Measurements from ENCODE around the gene GRB2.
A peak's percentile ranks its signal among the peaks of the same experiment; 100 is the strongest.

Gene GRB2

DNA sequence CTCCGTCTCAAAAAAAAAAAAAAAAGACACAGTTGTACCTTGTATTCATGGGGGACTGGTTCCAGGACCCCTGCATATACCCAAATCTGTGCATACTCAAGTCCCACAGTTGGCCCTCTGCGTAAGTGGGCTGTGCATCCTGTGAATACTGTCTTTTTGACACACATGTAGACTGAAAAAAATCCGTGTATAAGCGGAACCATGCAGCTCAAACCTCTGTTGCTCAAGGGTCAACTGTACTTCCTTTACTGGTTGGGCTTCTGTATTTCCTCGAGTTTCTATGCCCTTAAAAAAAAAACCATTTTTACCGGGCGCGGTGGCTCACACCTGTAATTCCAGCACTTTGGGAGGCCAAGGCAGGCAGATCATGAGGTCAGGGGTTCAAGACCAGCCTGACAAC is 52.3 kb downstream of the GRB2 start:
- Histone ChIP-seq H3K27ac (replicated peaks) (no peak overlapping the region), H3K4me3 (replicated peaks; ENCODE audit: insufficient read depth, low read length) (no peak overlapping the region), H3K27me3 (ENCODE audit: insufficient read depth, poor library complexity, severe bottlenecking) (no peaks in the 10 kb centered on the region)
- TF ChIP-seq, protein P1, sequence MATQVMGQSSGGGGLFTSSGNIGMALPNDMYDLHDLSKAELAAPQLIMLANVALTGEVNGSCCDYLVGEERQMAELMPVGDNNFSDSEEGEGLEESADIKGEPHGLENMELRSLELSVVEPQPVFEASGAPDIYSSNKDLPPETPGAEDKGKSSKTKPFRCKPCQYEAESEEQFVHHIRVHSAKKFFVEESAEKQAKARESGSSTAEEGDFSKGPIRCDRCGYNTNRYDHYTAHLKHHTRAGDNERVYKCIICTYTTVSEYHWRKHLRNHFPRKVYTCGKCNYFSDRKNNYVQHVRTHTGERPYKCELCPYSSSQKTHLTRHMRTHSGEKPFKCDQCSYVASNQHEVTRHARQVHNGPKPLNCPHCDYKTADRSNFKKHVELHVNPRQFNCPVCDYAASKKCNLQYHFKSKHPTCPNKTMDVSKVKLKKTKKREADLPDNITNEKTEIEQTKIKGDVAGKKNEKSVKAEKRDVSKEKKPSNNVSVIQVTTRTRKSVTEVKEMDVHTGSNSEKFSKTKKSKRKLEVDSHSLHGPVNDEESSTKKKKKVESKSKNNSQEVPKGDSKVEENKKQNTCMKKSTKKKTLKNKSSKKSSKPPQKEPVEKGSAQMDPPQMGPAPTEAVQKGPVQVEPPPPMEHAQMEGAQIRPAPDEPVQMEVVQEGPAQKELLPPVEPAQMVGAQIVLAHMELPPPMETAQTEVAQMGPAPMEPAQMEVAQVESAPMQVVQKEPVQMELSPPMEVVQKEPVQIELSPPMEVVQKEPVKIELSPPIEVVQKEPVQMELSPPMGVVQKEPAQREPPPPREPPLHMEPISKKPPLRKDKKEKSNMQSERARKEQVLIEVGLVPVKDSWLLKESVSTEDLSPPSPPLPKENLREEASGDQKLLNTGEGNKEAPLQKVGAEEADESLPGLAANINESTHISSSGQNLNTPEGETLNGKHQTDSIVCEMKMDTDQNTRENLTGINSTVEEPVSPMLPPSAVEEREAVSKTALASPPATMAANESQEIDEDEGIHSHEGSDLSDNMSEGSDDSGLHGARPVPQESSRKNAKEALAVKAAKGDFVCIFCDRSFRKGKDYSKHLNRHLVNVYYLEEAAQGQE (IDR thresholded peaks at IDR 0.05; ENCODE audit: insufficient replicate concordance, low read depth): no peak
- no peak for TF ChIP-seq POLR2AphosphoS5 (IDR thresholded peaks at IDR 0.05; ENCODE audit: low read depth)
- TF ChIP-seq, protein P2, sequence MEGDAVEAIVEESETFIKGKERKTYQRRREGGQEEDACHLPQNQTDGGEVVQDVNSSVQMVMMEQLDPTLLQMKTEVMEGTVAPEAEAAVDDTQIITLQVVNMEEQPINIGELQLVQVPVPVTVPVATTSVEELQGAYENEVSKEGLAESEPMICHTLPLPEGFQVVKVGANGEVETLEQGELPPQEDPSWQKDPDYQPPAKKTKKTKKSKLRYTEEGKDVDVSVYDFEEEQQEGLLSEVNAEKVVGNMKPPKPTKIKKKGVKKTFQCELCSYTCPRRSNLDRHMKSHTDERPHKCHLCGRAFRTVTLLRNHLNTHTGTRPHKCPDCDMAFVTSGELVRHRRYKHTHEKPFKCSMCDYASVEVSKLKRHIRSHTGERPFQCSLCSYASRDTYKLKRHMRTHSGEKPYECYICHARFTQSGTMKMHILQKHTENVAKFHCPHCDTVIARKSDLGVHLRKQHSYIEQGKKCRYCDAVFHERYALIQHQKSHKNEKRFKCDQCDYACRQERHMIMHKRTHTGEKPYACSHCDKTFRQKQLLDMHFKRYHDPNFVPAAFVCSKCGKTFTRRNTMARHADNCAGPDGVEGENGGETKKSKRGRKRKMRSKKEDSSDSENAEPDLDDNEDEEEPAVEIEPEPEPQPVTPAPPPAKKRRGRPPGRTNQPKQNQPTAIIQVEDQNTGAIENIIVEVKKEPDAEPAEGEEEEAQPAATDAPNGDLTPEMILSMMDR (IDR thresholded peaks at IDR 0.05; ENCODE audit: insufficient read depth, low read length): no peak
- no peak for TF ChIP-seq SPI1 (IDR thresholded peaks at IDR 0.05; ENCODE audit: borderline replicate concordance, low read depth)
- no peak for TF ChIP-seq GABPA (IDR thresholded peaks at IDR 0.05; ENCODE audit: low read depth)
- peak in 1 of 2 experiments; percentile 30 for DNase-seq (ENCODE audit: low read depth in 1 of 2, low spot score in 1 of 2)

DNA sequence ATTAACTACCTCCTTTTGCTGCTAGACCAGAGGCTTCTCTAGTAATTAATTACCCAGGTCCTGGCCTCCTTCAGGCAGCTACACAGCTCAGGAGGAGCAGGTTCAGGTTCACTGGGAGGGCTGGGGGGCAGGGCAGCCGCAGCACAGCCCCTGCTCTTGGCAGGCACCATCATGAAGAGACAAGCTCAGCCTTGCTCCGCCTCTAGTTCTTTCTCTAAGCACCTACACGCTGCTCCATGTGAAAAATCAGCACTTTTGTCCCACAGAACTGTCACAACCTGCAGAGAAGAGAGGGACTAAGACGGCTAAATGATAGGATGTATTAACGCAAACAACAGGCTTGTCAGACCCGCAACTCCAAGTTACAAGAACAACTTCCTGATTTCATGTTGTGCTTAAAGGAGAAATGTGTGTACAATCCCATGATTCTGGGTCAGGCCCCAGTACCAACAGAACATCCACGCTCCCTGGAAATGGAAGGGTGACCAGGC is 53.4 kb downstream of the GRB2 start:
- TF ChIP-seq, protein P1 (IDR thresholded peaks at IDR 0.05; ENCODE audit: insufficient replicate concordance, low read depth): no peak
- TF ChIP-seq POLR2AphosphoS5 (IDR thresholded peaks at IDR 0.05; ENCODE audit: low read depth): no peak
- no peak for TF ChIP-seq GABPA (IDR thresholded peaks at IDR 0.05; ENCODE audit: low read depth)
- no peak for TF ChIP-seq SPI1 (IDR thresholded peaks at IDR 0.05; ENCODE audit: borderline replicate concordance, low read depth)
- TF ChIP-seq, protein P2 (IDR thresholded peaks at IDR 0.05; ENCODE audit: insufficient read depth, low read length): no peak
- DNase-seq (ENCODE audit: low read depth in 1 of 2, low spot score in 1 of 2): peak in 1 of 2 experiments; percentile 28
- no peaks in the 10 kb centered on the region for H3K27me3 ChIP-seq (ENCODE audit: insufficient read depth, poor library complexity, severe bottlenecking)
- H3K4me3 ChIP-seq (replicated peaks; ENCODE audit: insufficient read depth, low read length): no peak overlapping the region
- peak overlapping the region; percentile 9; the same call in 1 of the 2 replicates for H3K27ac ChIP-seq (replicated peaks)

DNA sequence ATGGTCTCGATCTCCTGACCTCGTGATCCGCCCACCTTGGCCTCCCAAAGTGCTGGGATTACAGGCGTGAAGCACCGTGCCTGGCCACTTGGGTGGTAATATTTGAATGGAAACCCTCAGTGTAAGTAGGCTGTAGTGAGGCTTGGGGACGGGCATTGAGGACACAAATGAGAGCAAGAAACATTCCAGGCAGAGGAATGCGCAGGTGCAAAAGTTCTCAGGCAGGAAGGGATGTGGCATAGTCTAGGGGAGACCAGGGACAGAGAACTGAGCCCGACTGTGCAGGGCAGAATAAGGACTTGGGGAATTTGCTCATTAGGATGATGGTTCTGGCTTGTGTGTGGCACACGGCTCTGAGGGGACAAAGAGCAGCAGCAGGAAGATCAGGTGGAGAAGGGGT is 54.8 kb downstream of the GRB2 start:
- DNase-seq (ENCODE audit: low read depth in 1 of 2, low spot score in 1 of 2): no peak
- TF ChIP-seq, protein P1 (IDR thresholded peaks at IDR 0.05; ENCODE audit: insufficient replicate concordance, low read depth): no peak
- TF ChIP-seq, protein P2 (IDR thresholded peaks at IDR 0.05; ENCODE audit: insufficient read depth, low read length): no peak
- TF ChIP-seq GABPA (IDR thresholded peaks at IDR 0.05; ENCODE audit: low read depth): no peak
- no peak for TF ChIP-seq SPI1 (IDR thresholded peaks at IDR 0.05; ENCODE audit: borderline replicate concordance, low read depth)
- TF ChIP-seq POLR2AphosphoS5 (IDR thresholded peaks at IDR 0.05; ENCODE audit: low read depth): no peak
- H3K27me3 ChIP-seq (ENCODE audit: insufficient read depth, poor library complexity, severe bottlenecking): no peaks in the 10 kb centered on the region
- H3K4me3 ChIP-seq (replicated peaks; ENCODE audit: insufficient read depth, low read length): no peak overlapping the region
- H3K27ac ChIP-seq (replicated peaks): no peak overlapping the region
